ENCODE data around the gene GRID2.

GRCh38 chr4:93152491-93152890, 848.7 kb downstream of the GRID2 start:
- no peak for TF ChIP-seq POLR2A (IDR thresholded peaks at IDR 0.05; ENCODE audit: low read length)
- TF ChIP-seq GATA1 (IDR thresholded peaks at IDR 0.05; ENCODE audit: low read depth, low read length): no peak

Data from erythroblast (primary cell).